Skeletal muscle tissue (tissue), 4 donors: Measurements from ENCODE around the gene DLG2. TPM values are rescaled to one million over a fixed set of nuclear protein-coding genes. Genes with fewer than 3 reads are reported as not detected.

Experiments
- H3K27ac ChIP-seq: one replicate; pipeline ENCODE4 v1.7.0; 2013; ENCODE audit warnings: mild to moderate bottlenecking, low read depth, low read length, inconsistent platforms
- H3K27me3 ChIP-seq, 3 donors: one replicate each; pipeline ENCODE4 v1.7.0; 2013; ENCODE audit warnings: low read length in 3 of 3; ENCODE audit not compliant: control insufficient read depth in 3 of 3, insufficient read depth in 3 of 3
- H3K36me3 ChIP-seq, 3 donors: one replicate each; pipeline ENCODE4 v1.7.0; 2013; ENCODE audit warnings: low read length in 3 of 3; ENCODE audit not compliant: control insufficient read depth in 3 of 3, insufficient read depth in 3 of 3
- H3K4me1 ChIP-seq, 3 donors: one replicate each; pipeline ENCODE4 v1.7.0; 2013; ENCODE audit warnings: low read length in 3 of 3, mild to moderate bottlenecking in 3 of 3; ENCODE audit not compliant: control insufficient read depth in 3 of 3, insufficient read depth in 3 of 3
- H3K4me3 ChIP-seq, 3 donors: one replicate each; pipeline ENCODE4 v1.7.0; 2013; ENCODE audit warnings: low read length in 3 of 3
- H3K9ac ChIP-seq, 3 donors: one replicate each; pipeline ENCODE4 v1.7.0; 2013; ENCODE audit warnings: low read length in 3 of 3, mild to moderate bottlenecking in 3 of 3, moderate library complexity in 2 of 3, low read depth in 1 of 3
- H3K9me3 ChIP-seq, 3 donors: one replicate each; pipeline ENCODE4 v1.7.0; 2013; ENCODE audit warnings: low read length in 3 of 3; ENCODE audit not compliant: control insufficient read depth in 3 of 3
- total RNA-seq: library from RNA; depleted of rRNA; stranded (reverse); fragments of >200 nt; gene quantifications from one replicate; pipeline ENCODE4 v1.2.3, GENCODE V29; 2014
- donor health status: Osteomylitis.

Gene DLG2
- total RNA-seq, 1 donor from 2014 or later: 18.3 TPM

- Histone ChIP-seq H3K4me1 (no peaks in the 10 kb centered on the region), H3K36me3 (no peaks in the 10 kb centered on the region), H3K27me3 (no peaks in the 10 kb centered on the region), H3K4me3 (no peak overlapping the region), H3K9ac (no peak overlapping the region), H3K27ac (no peak overlapping the region), H3K9me3 (no peaks in the 10 kb centered on the region)
These were observed 1254.7 kb downstream of the DLG2 start for GRCh38 chr11:84372381-84372950.

GRCh38 chr11:84358034-84358433, 1269.1 kb downstream of the DLG2 start:
- Histone ChIP-seq H3K4me1 (no peaks in the 10 kb centered on the region), H3K4me3 (no peak overlapping the region), H3K9ac (no peak overlapping the region), H3K27me3 (no peaks in the 10 kb centered on the region), H3K27ac (no peak overlapping the region), H3K36me3 (no peaks in the 10 kb centered on the region), H3K9me3 (no peaks in the 10 kb centered on the region)

GRCh38 chr11:84355911-84356310, 1271.2 kb downstream of the DLG2 start:
- Histone ChIP-seq H3K36me3 (no peaks in the 10 kb centered on the region), H3K4me3 (no peak overlapping the region), H3K9me3 (no peaks in the 10 kb centered on the region), H3K9ac (no peak overlapping the region), H3K4me1 (no peaks in the 10 kb centered on the region), H3K27ac (no peak overlapping the region), H3K27me3 (no peaks in the 10 kb centered on the region)

GRCh38 chr11:84345597-84345996, 1281.5 kb downstream of the DLG2 start:
- H3K9me3 ChIP-seq: no peaks in the 10 kb centered on the region
- no peak overlapping the region for H3K4me3 ChIP-seq
- no peaks in the 10 kb centered on the region for H3K4me1 ChIP-seq
- no peaks in the 10 kb centered on the region for H3K36me3 ChIP-seq
- H3K27ac ChIP-seq: no peak overlapping the region
- no peaks in the 10 kb centered on the region for H3K27me3 ChIP-seq
- H3K9ac ChIP-seq: no peak overlapping the region

- Histone ChIP-seq H3K9me3 (no peaks in the 10 kb centered on the region), H3K4me1 (no peaks in the 10 kb centered on the region), H3K36me3 (no peaks in the 10 kb centered on the region), H3K9ac (no peak overlapping the region), H3K4me3 (no peak overlapping the region), H3K27ac (no peak overlapping the region), H3K27me3 (no peaks in the 10 kb centered on the region)
These were observed 1282.1 kb downstream of the DLG2 start for GRCh38 chr11:84345027-84345426.

- Histone ChIP-seq H3K27ac (no peak overlapping the region), H3K4me1 (no peaks in the 10 kb centered on the region), H3K36me3 (no peaks in the 10 kb centered on the region), H3K9ac (no peak overlapping the region), H3K27me3 (no peaks in the 10 kb centered on the region), H3K4me3 (no peak overlapping the region), H3K9me3 (no peaks in the 10 kb centered on the region)
These were observed 1287.3 kb downstream of the DLG2 start for GRCh38 chr11:84339796-84340195.

- Histone ChIP-seq H3K36me3 (no peaks in the 10 kb centered on the region), H3K9me3 (no peaks in the 10 kb centered on the region), H3K4me3 (no peak overlapping the region), H3K27ac (no peak overlapping the region), H3K9ac (no peak overlapping the region), H3K4me1 (no peaks in the 10 kb centered on the region), H3K27me3 (no peaks in the 10 kb centered on the region)
These were observed 1293.9 kb downstream of the DLG2 start for GRCh38 chr11:84333221-84333620.

- no peaks in the 10 kb centered on the region for H3K36me3 ChIP-seq
- no peak overlapping the region for H3K9ac ChIP-seq
- H3K27me3 ChIP-seq: no peaks in the 10 kb centered on the region
- no peak overlapping the region for H3K4me3 ChIP-seq
- no peaks in the 10 kb centered on the region for H3K9me3 ChIP-seq
- H3K27ac ChIP-seq: no peak overlapping the region
- H3K4me1 ChIP-seq: no peaks in the 10 kb centered on the region
These were observed 1304.9 kb downstream of the DLG2 start for GRCh38 chr11:84322211-84322610.

GRCh38 chr11:84319863-84320262, 1307.3 kb downstream of the DLG2 start:
- Histone ChIP-seq H3K27me3 (no peaks in the 10 kb centered on the region), H3K9ac (no peak overlapping the region), H3K36me3 (no peaks in the 10 kb centered on the region), H3K27ac (no peak overlapping the region), H3K4me3 (no peak overlapping the region), H3K9me3 (no peaks in the 10 kb centered on the region), H3K4me1 (no peaks in the 10 kb centered on the region)

- Histone ChIP-seq H3K9ac (peak overlapping the region in 1 of 3 donors; percentile 15), H3K27me3 (no peaks in the 10 kb centered on the region), H3K9me3 (no peaks in the 10 kb centered on the region), H3K27ac (no peak overlapping the region), H3K4me1 (no peaks in the 10 kb centered on the region), H3K36me3 (no peaks in the 10 kb centered on the region), H3K4me3 (peak overlapping the region in 2 of 3 donors; percentile 23 to 45)
These were observed 1310.1 kb downstream of the DLG2 start for GRCh38 chr11:84316866-84317555.
